ENCODE results near the gene NLGN1.

The NLGN1 gene

GRCh38 chr3:174016186-174016585 lies 618.6 kb downstream of the NLGN1 start:
- H3K27me3 Mint-ChIP-seq (ENCODE audit: low read depth) = no peaks in the 10 kb centered on the region
- no peak overlapping the region for H3K4me3 Mint-ChIP-seq
- TF ChIP-seq CTCF (IDR thresholded peaks at IDR 0.05; ENCODE audit: unreplicated experiment in 3 of 3) = no peak

GRCh38 chr3:174020156-174020555 lies 622.6 kb downstream of the NLGN1 start:
- Mint-ChIP-seq H3K27ac (no peak overlapping the region), H3K27me3 (ENCODE audit: low read depth) (no peaks in the 10 kb centered on the region), H3K36me3 (ENCODE audit: low read depth) (no peaks in the 10 kb centered on the region), H3K4me3 (no peak overlapping the region), H3K9me3 (peaks cover 9% of the 10 kb centered on the region), H3K4me1 (peaks cover 8% of the 10 kb centered on the region)
- TF ChIP-seq CTCF (IDR thresholded peaks at IDR 0.05; ENCODE audit: unreplicated experiment in 3 of 3) = no peak

More at GRCh38 chr3:174016186-174016585, 618.6 kb downstream of the NLGN1 start:
- Mint-ChIP-seq H3K36me3 (ENCODE audit: low read depth) (no peaks in the 10 kb centered on the region), H3K27ac (no peak overlapping the region), H3K9me3 (peaks cover 7% of the 10 kb centered on the region), H3K4me1 (no peaks in the 10 kb centered on the region)

- H3K4me1 Mint-ChIP-seq = peaks cover 8% of the 10 kb centered on the region
- no peak overlapping the region for H3K4me3 Mint-ChIP-seq
- H3K36me3 Mint-ChIP-seq (ENCODE audit: low read depth) = peaks cover 7% of the 10 kb centered on the region
- no peaks in the 10 kb centered on the region for H3K27me3 Mint-ChIP-seq (ENCODE audit: low read depth)
- peak overlapping the region in 2 of 3 experiments; percentile 33 to 38 for H3K27ac Mint-ChIP-seq
- H3K9me3 Mint-ChIP-seq = peaks cover 12% of the 10 kb centered on the region
- no peak for TF ChIP-seq CTCF (IDR thresholded peaks at IDR 0.05; ENCODE audit: unreplicated experiment in 3 of 3)
Observed at GRCh38 chr3:174023421-174023820, 625.9 kb downstream of the NLGN1 start.

GRCh38 chr3:174028673-174029072 lies 631.1 kb downstream of the NLGN1 start:
- H3K27ac Mint-ChIP-seq = no peak overlapping the region
- peaks cover 1% of the 10 kb centered on the region for H3K4me1 Mint-ChIP-seq
- H3K36me3 Mint-ChIP-seq (ENCODE audit: low read depth) = peaks cover 8% of the 10 kb centered on the region
- TF ChIP-seq CTCF (IDR thresholded peaks at IDR 0.05; ENCODE audit: unreplicated experiment in 3 of 3) = no peak
- H3K9me3 Mint-ChIP-seq = peaks cover 26% of the 10 kb centered on the region
- H3K27me3 Mint-ChIP-seq (ENCODE audit: low read depth) = no peaks in the 10 kb centered on the region
- H3K4me3 Mint-ChIP-seq = no peak overlapping the region

- Mint-ChIP-seq H3K36me3 (ENCODE audit: low read depth) (no peaks in the 10 kb centered on the region), H3K4me1 (no peaks in the 10 kb centered on the region), H3K9me3 (peaks cover 5% of the 10 kb centered on the region), H3K4me3 (no peak overlapping the region), H3K27ac (no peak overlapping the region), H3K27me3 (ENCODE audit: low read depth) (no peaks in the 10 kb centered on the region)
- TF ChIP-seq CTCF (IDR thresholded peaks at IDR 0.05; ENCODE audit: unreplicated experiment in 3 of 3) = no peak
Observed at GRCh38 chr3:174035328-174035886, 637.9 kb downstream of the NLGN1 start.

- Mint-ChIP-seq H3K36me3 (ENCODE audit: low read depth) (no peaks in the 10 kb centered on the region), H3K27ac (no peak overlapping the region), H3K4me3 (no peak overlapping the region), H3K27me3 (ENCODE audit: low read depth) (no peaks in the 10 kb centered on the region), H3K9me3 (peaks cover 4% of the 10 kb centered on the region), H3K4me1 (no peaks in the 10 kb centered on the region)
- TF ChIP-seq CTCF (IDR thresholded peaks at IDR 0.05; ENCODE audit: unreplicated experiment in 3 of 3) = no peak
Observed at GRCh38 chr3:174046311-174046710, 648.8 kb downstream of the NLGN1 start.
